HepG2 (cell line): ENCODE results near the gene ZBTB43. TPM values are rescaled to one million over a fixed set of nuclear protein-coding genes. Genes with fewer than 3 reads are reported as not detected.

Experiments
- CREB1 ChIP-seq, 2 experiments: fragments of 450-650 bp in 1 of 2; IDR thresholded peaks; 2 replicates each; pipeline ENCODE4 v1.6.1; 2016 to 2017; ENCODE audit warnings: control low read depth in 1 of 2, mild to moderate bottlenecking in 1 of 2, missing compliant biosample characterization in 1 of 2, missing genetic modification characterization in 1 of 2
- FOSL2 ChIP-seq: sonication (generic); formaldehyde crosslinking; IDR thresholded peaks from 2 replicates; pipeline ENCODE4 v1.4.0; 2020; ENCODE audit warnings: missing genetic modification reagents
- RARA ChIP-seq: IDR thresholded peaks from 2 replicates; pipeline ENCODE4 v1.6.1; 2016; ENCODE audit warnings: missing genetic modification reagents, missing compliant biosample characterization
- TAF15 ChIP-seq: fragments of 200-400 bp; formaldehyde crosslinking; IDR thresholded peaks from one replicate; pipeline ENCODE4 v1.6.1; 2018; ENCODE audit warnings: mild to moderate bottlenecking, low read depth, low read length; ENCODE audit not compliant: poor library complexity, severe bottlenecking
- TBL1XR1 ChIP-seq: fragments of 150-350 bp; IDR thresholded peaks from 2 replicates; pipeline ENCODE4 v1.6.1; 2014; ENCODE audit warnings: borderline replicate concordance, low read length; ENCODE audit not compliant: partially characterized antibody
- ZFP1 ChIP-seq: IDR thresholded peaks from 2 replicates; pipeline ENCODE4 v1.6.1; 2016
- ZNF383 ChIP-seq: sonication (generic); formaldehyde crosslinking; IDR thresholded peaks from 2 replicates; pipeline ENCODE4 v1.4.0; 2020; ENCODE audit warnings: missing genetic modification reagents, mild to moderate bottlenecking, borderline replicate concordance
- ZNF414 ChIP-seq: sonication (generic); formaldehyde crosslinking; IDR thresholded peaks from 2 replicates; pipeline ENCODE4 v1.5.0; 2020; ENCODE audit warnings: missing genetic modification reagents
- ZNF549 ChIP-seq: sonication (generic); formaldehyde crosslinking; IDR thresholded peaks from 2 replicates; pipeline ENCODE4 v1.5.0; 2020; ENCODE audit warnings: missing genetic modification reagents
- ZNF607 ChIP-seq: sonication (generic); formaldehyde crosslinking; IDR thresholded peaks from 2 replicates; pipeline ENCODE4 v1.5.1; 2020; ENCODE audit warnings: missing genetic modification reagents, mild to moderate bottlenecking, borderline replicate concordance
- ZNF781 ChIP-seq: sonication (generic); formaldehyde crosslinking; IDR thresholded peaks from 2 replicates; pipeline ENCODE4 v1.5.1; 2020; ENCODE audit warnings: borderline replicate concordance, mild to moderate bottlenecking, missing genetic modification reagents; ENCODE audit errors: not compliant biosample characterization
- polyA plus RNA-seq, 8 experiments: library from polyadenylated mRNA; depleted of rRNA in 3 of 8; stranded (reverse) in 7 of 8; unstranded in 1 of 8; fragments of >200 nt; fragmentation: Illumina TruSeq in 4 of 8; extraction: Trizol in 4 of 8; gene quantifications; 2 replicates each; pipeline versions ENCODE4 v1.2.1 to v1.2.3, GENCODE V29; 2011 to 2016; ENCODE audit warnings: low read depth in 4 of 8, missing spikeins in 1 of 8, mixed read lengths in 1 of 8; ENCODE audit not compliant: insufficient read depth in 1 of 8
- total RNA-seq, 5 experiments: library from RNA; depleted of rRNA; stranded (reverse); fragments of >200 nt; fragmentation: Illumina TruSeq; extraction: Trizol; gene quantifications; 2 replicates each; pipeline ENCODE4 v1.2.3, GENCODE V29; 2016; ENCODE audit warnings: low read depth in 1 of 5
- TF ChIP-seq, protein P1 (sequence below), 2 experiments: fragments of 450-650 bp in 1 of 2; sonication (generic) in 1 of 2; formaldehyde crosslinking in 1 of 2; IDR thresholded peaks; 2 replicates each; pipeline versions ENCODE4 v1.6.1 to v1.8.0; 2016 to 2022; ENCODE audit warnings: antibody characterized with exemption in 1 of 2, mild to moderate bottlenecking in 1 of 2, missing genetic modification reagents in 1 of 2
- TF ChIP-seq, protein P2 (sequence below): sonication (generic); formaldehyde crosslinking; IDR thresholded peaks from 2 replicates; pipeline ENCODE4 v1.8.0; 2022; ENCODE audit warnings: mild to moderate bottlenecking, missing genetic modification reagents, moderate library complexity
- TF ChIP-seq, protein P3 (sequence below): sonication (generic); formaldehyde crosslinking; IDR thresholded peaks from 2 replicates; pipeline ENCODE4 v1.4.0; 2020; ENCODE audit warnings: missing genetic modification reagents

ZBTB43 gene
- total and polyA plus RNA-seq, 2 of the 13 experiments (the other 11 are each of a cell fraction or from before 2014, with no cell fraction given): 7.1 to 31.4 TPM

DNA sequence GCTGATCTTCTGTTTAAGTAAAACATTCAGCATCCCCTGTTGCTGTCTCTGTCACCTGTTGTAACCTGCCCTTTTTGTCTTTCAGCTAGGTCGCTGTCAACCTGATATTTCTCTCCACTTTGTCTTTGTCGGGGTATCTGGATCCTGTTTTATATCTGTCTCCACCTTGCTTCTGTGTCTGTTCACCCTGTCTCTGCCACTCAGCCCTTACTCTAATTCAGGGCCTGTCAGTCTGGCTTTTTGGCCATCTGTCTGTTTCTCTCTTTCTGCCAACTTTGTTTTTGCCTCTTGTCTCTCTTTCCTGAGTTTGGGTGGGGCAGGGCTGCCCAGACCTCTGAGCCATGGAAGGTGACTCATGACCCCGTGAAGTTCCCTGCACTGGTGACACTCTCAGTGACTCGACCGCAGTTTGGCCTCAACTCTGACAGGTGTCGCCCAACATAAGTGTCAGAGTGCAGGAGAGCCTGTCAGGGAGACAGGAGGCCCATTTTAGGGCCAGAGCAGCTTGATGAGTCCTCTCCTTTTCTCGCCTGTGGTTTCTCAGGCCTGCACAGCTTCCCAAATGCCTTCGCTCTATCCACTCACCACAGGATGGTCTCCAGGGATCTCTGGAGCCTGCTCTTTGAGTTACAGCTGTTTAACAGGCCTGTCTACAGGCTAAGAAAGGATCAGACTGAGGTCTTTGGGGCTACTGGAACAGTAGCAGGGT lies 868 bp downstream of the ZBTB43 start (continued):
- TF ChIP-seq, protein P1, sequence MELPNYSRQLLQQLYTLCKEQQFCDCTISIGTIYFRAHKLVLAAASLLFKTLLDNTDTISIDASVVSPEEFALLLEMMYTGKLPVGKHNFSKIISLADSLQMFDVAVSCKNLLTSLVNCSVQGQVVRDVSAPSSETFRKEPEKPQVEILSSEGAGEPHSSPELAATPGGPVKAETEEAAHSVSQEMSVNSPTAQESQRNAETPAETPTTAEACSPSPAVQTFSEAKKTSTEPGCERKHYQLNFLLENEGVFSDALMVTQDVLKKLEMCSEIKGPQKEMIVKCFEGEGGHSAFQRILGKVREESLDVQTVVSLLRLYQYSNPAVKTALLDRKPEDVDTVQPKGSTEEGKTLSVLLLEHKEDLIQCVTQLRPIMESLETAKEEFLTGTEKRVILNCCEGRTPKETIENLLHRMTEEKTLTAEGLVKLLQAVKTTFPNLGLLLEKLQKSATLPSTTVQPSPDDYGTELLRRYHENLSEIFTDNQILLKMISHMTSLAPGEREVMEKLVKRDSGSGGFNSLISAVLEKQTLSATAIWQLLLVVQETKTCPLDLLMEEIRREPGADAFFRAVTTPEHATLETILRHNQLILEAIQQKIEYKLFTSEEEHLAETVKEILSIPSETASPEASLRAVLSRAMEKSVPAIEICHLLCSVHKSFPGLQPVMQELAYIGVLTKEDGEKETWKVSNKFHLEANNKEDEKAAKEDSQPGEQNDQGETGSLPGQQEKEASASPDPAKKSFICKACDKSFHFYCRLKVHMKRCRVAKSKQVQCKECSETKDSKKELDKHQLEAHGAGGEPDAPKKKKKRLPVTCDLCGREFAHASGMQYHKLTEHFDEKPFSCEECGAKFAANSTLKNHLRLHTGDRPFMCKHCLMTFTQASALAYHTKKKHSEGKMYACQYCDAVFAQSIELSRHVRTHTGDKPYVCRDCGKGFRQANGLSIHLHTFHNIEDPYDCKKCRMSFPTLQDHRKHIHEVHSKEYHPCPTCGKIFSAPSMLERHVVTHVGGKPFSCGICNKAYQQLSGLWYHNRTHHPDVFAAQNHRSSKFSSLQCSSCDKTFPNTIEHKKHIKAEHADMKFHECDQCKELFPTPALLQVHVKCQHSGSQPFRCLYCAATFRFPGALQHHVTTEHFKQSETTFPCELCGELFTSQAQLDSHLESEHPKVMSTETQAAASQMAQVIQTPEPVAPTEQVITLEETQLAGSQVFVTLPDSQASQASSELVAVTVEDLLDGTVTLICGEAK (IDR thresholded peaks at IDR 0.05): no peak
- TF ChIP-seq, protein P1 (CRISPR knock-in tag; IDR thresholded peaks at IDR 0.05): peak; percentile 20; the same call in 1 of the 2 replicates
- TF ChIP-seq ZFP1 (CRISPR knock-in tag) (no peak), ZNF414 (CRISPR knock-in tag) (0 out of 2 replicates have a peak, but pooled peaks have one; percentile 3), ZNF781 (CRISPR knock-in tag) (no peak), FOSL2 (CRISPR knock-in tag) (peak; percentile 92), ZNF607 (no peak), ZNF549 (no peak), CREB1 (IDR thresholded peaks at IDR 0.05) (peak; percentile 91), CREB1 (CRISPR knock-in tag; IDR thresholded peaks at IDR 0.05) (peak; percentile 70), ZNF383 (CRISPR knock-in tag) (no peak), TAF15 (no peak), TBL1XR1 (no peak), RARA (peak; percentile 73)
- TF ChIP-seq, protein P2, sequence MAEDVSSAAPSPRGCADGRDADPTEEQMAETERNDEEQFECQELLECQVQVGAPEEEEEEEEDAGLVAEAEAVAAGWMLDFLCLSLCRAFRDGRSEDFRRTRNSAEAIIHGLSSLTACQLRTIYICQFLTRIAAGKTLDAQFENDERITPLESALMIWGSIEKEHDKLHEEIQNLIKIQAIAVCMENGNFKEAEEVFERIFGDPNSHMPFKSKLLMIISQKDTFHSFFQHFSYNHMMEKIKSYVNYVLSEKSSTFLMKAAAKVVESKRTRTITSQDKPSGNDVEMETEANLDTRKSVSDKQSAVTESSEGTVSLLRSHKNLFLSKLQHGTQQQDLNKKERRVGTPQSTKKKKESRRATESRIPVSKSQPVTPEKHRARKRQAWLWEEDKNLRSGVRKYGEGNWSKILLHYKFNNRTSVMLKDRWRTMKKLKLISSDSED (CRISPR knock-in tag): no peak
- TF ChIP-seq, protein P3, sequence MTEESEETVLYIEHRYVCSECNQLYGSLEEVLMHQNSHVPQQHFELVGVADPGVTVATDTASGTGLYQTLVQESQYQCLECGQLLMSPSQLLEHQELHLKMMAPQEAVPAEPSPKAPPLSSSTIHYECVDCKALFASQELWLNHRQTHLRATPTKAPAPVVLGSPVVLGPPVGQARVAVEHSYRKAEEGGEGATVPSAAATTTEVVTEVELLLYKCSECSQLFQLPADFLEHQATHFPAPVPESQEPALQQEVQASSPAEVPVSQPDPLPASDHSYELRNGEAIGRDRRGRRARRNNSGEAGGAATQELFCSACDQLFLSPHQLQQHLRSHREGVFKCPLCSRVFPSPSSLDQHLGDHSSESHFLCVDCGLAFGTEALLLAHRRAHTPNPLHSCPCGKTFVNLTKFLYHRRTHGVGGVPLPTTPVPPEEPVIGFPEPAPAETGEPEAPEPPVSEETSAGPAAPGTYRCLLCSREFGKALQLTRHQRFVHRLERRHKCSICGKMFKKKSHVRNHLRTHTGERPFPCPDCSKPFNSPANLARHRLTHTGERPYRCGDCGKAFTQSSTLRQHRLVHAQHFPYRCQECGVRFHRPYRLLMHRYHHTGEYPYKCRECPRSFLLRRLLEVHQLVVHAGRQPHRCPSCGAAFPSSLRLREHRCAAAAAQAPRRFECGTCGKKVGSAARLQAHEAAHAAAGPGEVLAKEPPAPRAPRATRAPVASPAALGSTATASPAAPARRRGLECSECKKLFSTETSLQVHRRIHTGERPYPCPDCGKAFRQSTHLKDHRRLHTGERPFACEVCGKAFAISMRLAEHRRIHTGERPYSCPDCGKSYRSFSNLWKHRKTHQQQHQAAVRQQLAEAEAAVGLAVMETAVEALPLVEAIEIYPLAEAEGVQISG (CRISPR knock-in tag): 0 out of 2 replicates have a peak, but pooled peaks have one; percentile 15
